H1 (cell line): ENCODE results near the gene RASGRP3. TPM values are rescaled to one million over a fixed set of nuclear protein-coding genes. Genes with fewer than 3 reads are reported as not detected.

Experiments
- CTCF ChIA-PET: fragments of 300-600 bp; sonication (Branson Sonifier 250); formaldehyde crosslinking; loops from one replicate; lab custom pipeline; 2021; ENCODE audit not compliant: partially characterized antibody; lab: Charles Lee
- POLR2A ChIA-PET: fragments of 300-600 bp; sonication (Branson Sonifier 250); formaldehyde crosslinking; loops from one replicate; lab custom pipeline; 2021; ENCODE audit warnings: inconsistent platforms; ENCODE audit not compliant: partially characterized antibody; lab: Charles Lee
- DNase-seq, 2 experiments: peaks; one replicate each; pipeline versions ENCODE4 v3.0.0 to v3.0.0-alpha.2; 2010 to 2022; ENCODE audit warnings: low spot score in 2 of 2, low read depth in 1 of 2, mixed read lengths in 1 of 2
- FAIRE-seq: peaks from 2 replicates; lab custom pipeline; 2011; peaks lifted over from hg19 to GRCh38; lab: Jason Lieb, UNC
- H2AFZ ChIP-seq: 2 replicates; pipeline ENCODE4 v1.8.1; 2012; ENCODE audit warnings: low read length, inconsistent platforms
- H2AK5ac ChIP-seq: 2 replicates; pipeline ENCODE4 v1.6.1; 2013; ENCODE audit warnings: low read depth, low read length
- H2BK120ac ChIP-seq: replicated peaks from 2 replicates; pipeline ENCODE3; 2013; ENCODE audit warnings: low read depth, low read length, inconsistent platforms
- H2BK12ac ChIP-seq: 2 replicates; pipeline ENCODE4 v1.6.1; 2013; ENCODE audit warnings: low read depth, low read length
- H2BK15ac ChIP-seq: 2 replicates; pipeline ENCODE4 v1.6.1; 2013; ENCODE audit warnings: low read length
- H2BK20ac ChIP-seq: 2 replicates; pipeline ENCODE4 v1.6.1; 2013; ENCODE audit warnings: low read length
- H2BK5ac ChIP-seq: 2 replicates; pipeline ENCODE4 v1.6.1; 2013; ENCODE audit warnings: low read depth, low read length
- H3K14ac ChIP-seq: 2 replicates; pipeline ENCODE4 v1.6.1; 2013; ENCODE audit warnings: inconsistent platforms; ENCODE audit not compliant: insufficient read length
- H3K18ac ChIP-seq: 2 replicates; pipeline ENCODE4 v1.6.1; 2013; ENCODE audit warnings: low read length; ENCODE audit errors: extremely low read depth
- H3K23ac ChIP-seq: 2 replicates; pipeline ENCODE4 v1.6.1; 2013; ENCODE audit warnings: inconsistent platforms; ENCODE audit not compliant: insufficient read length
- H3K23me2 ChIP-seq: 2 replicates; pipeline ENCODE4 v1.6.1; 2013; ENCODE audit warnings: low read depth, low read length
- H3K27ac ChIP-seq: 2 replicates; pipeline ENCODE4 v1.6.1; 2011; ENCODE audit warnings: low read depth, low read length, inconsistent platforms
- H3K27me3 ChIP-seq, 4 experiments: replicated peaks in 1 of 4; 1 replicate in 1 of 4; 2 replicates in 3 of 4; pipeline versions ENCODE4 v1.6.1 to v1.8.1; 2011 to 2013; ENCODE audit warnings: low read length in 3 of 4, mild to moderate bottlenecking in 3 of 4, inconsistent platforms in 2 of 4, mixed read lengths in 2 of 4, moderate library complexity in 1 of 4; ENCODE audit not compliant: control insufficient read depth in 3 of 4, insufficient read depth in 3 of 4; ENCODE audit errors: extremely low read depth in 1 of 4
- H3K36me3 ChIP-seq, 4 experiments: 2 replicates each; pipeline versions ENCODE4 v1.6.1 to v1.8.1; 2011 to 2013; ENCODE audit warnings: mild to moderate bottlenecking in 4 of 4, low read length in 3 of 4, moderate library complexity in 2 of 4, control low read depth in 1 of 4, inconsistent platforms in 1 of 4; ENCODE audit not compliant: insufficient read depth in 4 of 4, control insufficient read depth in 2 of 4
- H3K4ac ChIP-seq: replicated peaks from 2 replicates; pipeline ENCODE3; 2013; ENCODE audit warnings: low read length, low read depth, mixed read lengths, inconsistent platforms; ENCODE audit not compliant: insufficient read length
- H3K4me1 ChIP-seq, 4 experiments: replicated peaks in 1 of 4; 1 replicate in 1 of 4; 2 replicates in 3 of 4; pipeline versions ENCODE4 v1.6.1 to v1.8.1; 2011 to 2013; ENCODE audit warnings: low read length in 3 of 4, inconsistent platforms in 2 of 4, mixed read lengths in 1 of 4; ENCODE audit not compliant: insufficient read depth in 4 of 4, control insufficient read depth in 3 of 4
- H3K4me2 ChIP-seq, 2 experiments: 2 replicates each; pipeline versions ENCODE4 v1.6.1 to v1.8.1; 2011 to 2013; ENCODE audit warnings: low read depth in 2 of 2, low read length in 2 of 2, control low read depth in 1 of 2, inconsistent platforms in 1 of 2, mild to moderate bottlenecking in 1 of 2; ENCODE audit not compliant: insufficient read depth in 1 of 2
- H3K4me3 ChIP-seq, 4 experiments: fragments of 200-600, 300-600 bp in 1 of 4; sonication (generic), shearing (Covaris generic), sonication (Bioruptor Twin) in 1 of 4; 2 replicates each; pipeline versions ENCODE4 v1.5.1 to v1.8.1; 2011 to 2016; ENCODE audit warnings: low read length in 4 of 4, low read depth in 3 of 4, control low read depth in 2 of 4, inconsistent platforms in 2 of 4, mild to moderate bottlenecking in 2 of 4, mixed read lengths in 1 of 4, moderate library complexity in 1 of 4; ENCODE audit not compliant: insufficient read depth in 2 of 4; ENCODE audit errors: extremely low read depth in 1 of 4
- H3K56ac ChIP-seq: replicated peaks from 2 replicates; pipeline ENCODE3; 2013; ENCODE audit warnings: low read depth, mild to moderate bottlenecking, mixed read lengths, low read length, inconsistent platforms; ENCODE audit not compliant: insufficient read length
- H3K79me1 ChIP-seq: 2 replicates; pipeline ENCODE4 v1.6.1; 2013; ENCODE audit warnings: low read depth, low read length, control low read depth
- H3K79me2 ChIP-seq, 2 experiments: 2 replicates each; pipeline versions ENCODE4 v1.6.1 to v1.8.1; 2012 to 2013; ENCODE audit warnings: low read length in 2 of 2, mild to moderate bottlenecking in 2 of 2, inconsistent platforms in 1 of 2; ENCODE audit not compliant: insufficient read depth in 2 of 2, control insufficient read depth in 1 of 2
- H3K9ac ChIP-seq, 4 experiments: replicated peaks in 1 of 4; 1 replicate in 1 of 4; 2 replicates in 3 of 4; pipeline versions ENCODE4 v1.6.1 to v1.8.1; 2011 to 2013; ENCODE audit warnings: low read depth in 3 of 4, low read length in 3 of 4, control low read depth in 2 of 4, mild to moderate bottlenecking in 2 of 4, moderate library complexity in 2 of 4, inconsistent platforms in 1 of 4; ENCODE audit errors: extremely low read depth in 1 of 4
- H3K9me3 ChIP-seq, 2 experiments: 2 replicates each; pipeline versions ENCODE4 v1.6.1 to v1.8.1; 2012 to 2013; ENCODE audit warnings: mild to moderate bottlenecking in 2 of 2, moderate library complexity in 2 of 2, control low read depth in 1 of 2, inconsistent platforms in 1 of 2, low read depth in 1 of 2, low read length in 1 of 2, mixed read lengths in 1 of 2; ENCODE audit not compliant: insufficient read depth in 2 of 2
- H4K20me1 ChIP-seq, 2 experiments: replicated peaks in 1 of 2; 2 replicates each; pipeline versions ENCODE3 to v1.8.1; 2011 to 2013; ENCODE audit warnings: inconsistent platforms in 2 of 2, low read length in 2 of 2, mild to moderate bottlenecking in 1 of 2; ENCODE audit not compliant: insufficient read depth in 2 of 2, control insufficient read depth in 1 of 2
- H4K5ac ChIP-seq: 2 replicates; pipeline ENCODE4 v1.6.1; 2013; ENCODE audit warnings: low read length, low read depth, mixed read lengths, inconsistent platforms; ENCODE audit not compliant: insufficient read length
- H4K8ac ChIP-seq: 2 replicates; pipeline ENCODE4 v1.8.0; 2013; ENCODE audit warnings: mild to moderate bottlenecking, moderate library complexity, low read length, inconsistent platforms; ENCODE audit not compliant: insufficient read depth; ENCODE audit errors: extremely low read depth
- H4K91ac ChIP-seq: replicated peaks from 2 replicates; pipeline ENCODE3; 2013; ENCODE audit warnings: low read length, mixed read lengths, inconsistent platforms; ENCODE audit not compliant: insufficient read length
- ATF2 ChIP-seq: IDR thresholded peaks from 2 replicates; pipeline ENCODE4 v1.6.1; 2012; ENCODE audit warnings: low read length, inconsistent platforms
- CHD2 ChIP-seq: IDR thresholded peaks from 2 replicates; pipeline ENCODE4 v1.6.1; 2012; ENCODE audit warnings: low read length, improper control_type of control experiment
- FOSL1 ChIP-seq: IDR thresholded peaks from 2 replicates; pipeline ENCODE4 v1.6.1; 2011; ENCODE audit warnings: mild to moderate bottlenecking, low read depth, low read length, moderate library complexity; ENCODE audit not compliant: insufficient read depth
- GABPA ChIP-seq: IDR thresholded peaks from 2 replicates; pipeline ENCODE4 v1.6.1; 2011; ENCODE audit warnings: mild to moderate bottlenecking, low read length, moderate library complexity, borderline replicate concordance; ENCODE audit not compliant: insufficient read depth
- JUN ChIP-seq: IDR thresholded peaks from 2 replicates; pipeline ENCODE4 v1.6.1; 2011; ENCODE audit warnings: low read depth, mild to moderate bottlenecking, improper control_type of control experiment, low read length
- MAX ChIP-seq: IDR thresholded peaks from 2 replicates; pipeline ENCODE4 v1.6.1; 2012; ENCODE audit warnings: inconsistent platforms
- PHF8 ChIP-seq: fragments of 200-600 bp; sonication (generic); conservative IDR thresholded peaks from 2 replicates; pipeline ENCODE4 v1.7.1; 2012; ENCODE audit warnings: low read depth, mild to moderate bottlenecking, inconsistent platforms, low read length, moderate library complexity
- POLR2A ChIP-seq, 2 experiments: IDR thresholded peaks; 1 replicate in 1 of 2; 2 replicates in 1 of 2; pipeline ENCODE4 v1.6.1; 2011; ENCODE audit warnings: low read depth in 2 of 2, low read length in 2 of 2, mild to moderate bottlenecking in 2 of 2; ENCODE audit errors: control extremely low read depth in 1 of 2
- SAP30 ChIP-seq: fragments of 300-600 bp; sonication (generic); IDR thresholded peaks from 2 replicates; pipeline ENCODE4 v1.7.1; 2012; ENCODE audit warnings: low read length, moderate library complexity, mild to moderate bottlenecking, inconsistent platforms; ENCODE audit not compliant: insufficient read depth, insufficient replicate concordance
- SIX5 ChIP-seq: IDR thresholded peaks from 2 replicates; pipeline ENCODE4 v1.6.1; 2011; ENCODE audit warnings: mild to moderate bottlenecking, low read depth, low read length
- TAF1 ChIP-seq: IDR thresholded peaks from 2 replicates; pipeline ENCODE4 v1.6.1; 2011; ENCODE audit warnings: mild to moderate bottlenecking, low read depth, low read length
- WGBS, 2 experiments: shearing (Covaris generic) in 1 of 2; methylation state at CpG; one replicate each; pipeline versions ENCODE4 v1.1.6 to v1.1.7; 2013 to 2015; ENCODE audit warnings: low lambda C conversion rate in 2 of 2, mixed read lengths in 2 of 2, inconsistent platforms in 1 of 2, low coverage in 1 of 2, missing lambda C conversion rate in 1 of 2; ENCODE audit not compliant: insufficient replicate concordance in 2 of 2, insufficient coverage in 1 of 2, insufficient read length in 1 of 2; ENCODE audit errors: extremely low coverage in 1 of 2, missing lambda C conversion rate in 1 of 2; 5-methylcytosine and 5-hydroxymethylcytosine counted together
- polyA plus RNA-seq, 7 experiments: library from polyadenylated mRNA; depleted of rRNA in 3 of 7; stranded (reverse) in 5 of 7; unstranded in 2 of 7; fragments of >200 nt in 5 of 7; fragments of 200-250 nt in 2 of 7; gene quantifications; 1 replicate in 5 of 7; 2 replicates in 1 of 7; 4 replicates in 1 of 7; pipeline versions ENCODE4 v1.2.1 to v1.2.3, GENCODE V29; 2011 to 2013; ENCODE audit warnings: missing spikeins in 2 of 7, mixed read lengths in 2 of 7
- total RNA-seq: library from RNA; stranded (reverse); fragmentation: NEBNext Ultra II Directional; extraction: Animal tissue kit (Norgen Biotek cat#: 25700); gene quantifications from 2 replicates; pipeline ENCODE4 v1.2.1, GENCODE V29; 2021
- TF ChIP-seq, protein P1 (sequence below): IDR thresholded peaks from 2 replicates; pipeline ENCODE4 v1.6.1; 2012; ENCODE audit warnings: inconsistent platforms

Gene RASGRP3
- total and polyA plus RNA-seq, 2 of the 8 experiments (the other 6 are each of a cell fraction or from before 2014, with no cell fraction given) = 0.06 TPM; not detected in 1

- Histone ChIP-seq H3K14ac (no peak overlapping the region), H3K18ac (no peak overlapping the region), H3K4me3 (no peak overlapping the region), H2BK20ac (no peak overlapping the region), H3K79me1 (no peaks in the 10 kb centered on the region), H2BK5ac (no peak overlapping the region), H2AFZ (no peak overlapping the region), H2AK5ac (no peak overlapping the region), H3K23ac (no peak overlapping the region), H3K4me1 (no peaks in the 10 kb centered on the region), H4K5ac (no peak overlapping the region), H3K27me3 (no peaks in the 10 kb centered on the region), H3K36me3 (no peaks in the 10 kb centered on the region), H3K23me2 (peaks cover 2% of the 10 kb centered on the region; the same call in 1 of the 2 replicates), H2BK15ac (no peak overlapping the region), H2BK12ac (no peak overlapping the region), H3K4ac (no peak overlapping the region), H2BK120ac (no peak overlapping the region), H3K79me2 (no peaks in the 10 kb centered on the region), H3K9ac (no peak overlapping the region), H3K4me2 (no peak overlapping the region), H3K9me3 (no peaks in the 10 kb centered on the region), H4K8ac (no peak overlapping the region), H4K20me1 (no peaks in the 10 kb centered on the region), H4K91ac (no peak overlapping the region), H3K56ac (no peak overlapping the region), H3K27ac (no peak overlapping the region)
- DNase-seq = no peak
- ChIA-PET POLR2A (no interaction called here), CTCF (no interaction called here)
- FAIRE-seq = no peak
- TF ChIP-seq PHF8 (no peak), TAF1 (no peak), JUN (no peak), GABPA (no peak), CHD2 (no peak), ATF2 (no peak), MAX (no peak), POLR2A (IDR thresholded peaks at IDR 0.05; ENCODE audit: control extremely low read depth in 1 of 2, low read depth in 2 of 2, low read length in 2 of 2) (no peak), SAP30 (no peak), SIX5 (no peak), FOSL1 (no peak)
- TF ChIP-seq, protein P1, sequence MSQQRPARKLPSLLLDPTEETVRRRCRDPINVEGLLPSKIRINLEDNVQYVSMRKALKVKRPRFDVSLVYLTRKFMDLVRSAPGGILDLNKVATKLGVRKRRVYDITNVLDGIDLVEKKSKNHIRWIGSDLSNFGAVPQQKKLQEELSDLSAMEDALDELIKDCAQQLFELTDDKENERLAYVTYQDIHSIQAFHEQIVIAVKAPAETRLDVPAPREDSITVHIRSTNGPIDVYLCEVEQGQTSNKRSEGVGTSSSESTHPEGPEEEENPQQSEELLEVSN = no peak
- WGBS, 2 experiments = 84% methylated on average over 2 of the region's 2 CpGs; no CpG with 5 or more reads in 1 of the 2 experiments
These were observed 19.7 kb downstream of the RASGRP3 start for GRCh38 chr2:33496150-33496549.
